ENCODE results near the gene PRF1.

DNA sequence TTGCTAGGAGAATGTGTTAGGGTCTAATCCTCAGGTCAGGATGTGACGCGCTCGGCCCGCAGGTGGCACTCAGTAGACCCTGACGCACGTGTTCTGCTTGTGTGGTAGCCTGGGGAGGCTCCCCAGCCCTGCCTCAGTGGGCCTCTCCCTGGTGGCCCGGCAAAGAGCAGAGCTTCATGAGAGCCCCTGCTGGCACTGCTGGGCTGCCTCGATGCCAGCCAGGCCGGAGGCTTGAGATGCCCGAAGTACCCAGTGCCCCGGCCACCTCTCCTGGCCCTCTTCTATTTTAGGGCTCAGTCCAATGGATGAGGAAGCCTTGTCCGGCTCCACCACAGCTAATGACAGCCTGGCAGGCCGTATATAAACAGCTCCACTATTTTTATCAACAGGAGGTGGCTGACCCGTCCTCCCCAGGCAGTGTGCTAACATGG is 42.0 kb downstream of the PRF1 start:
- TF ChIP-seq, protein P1, sequence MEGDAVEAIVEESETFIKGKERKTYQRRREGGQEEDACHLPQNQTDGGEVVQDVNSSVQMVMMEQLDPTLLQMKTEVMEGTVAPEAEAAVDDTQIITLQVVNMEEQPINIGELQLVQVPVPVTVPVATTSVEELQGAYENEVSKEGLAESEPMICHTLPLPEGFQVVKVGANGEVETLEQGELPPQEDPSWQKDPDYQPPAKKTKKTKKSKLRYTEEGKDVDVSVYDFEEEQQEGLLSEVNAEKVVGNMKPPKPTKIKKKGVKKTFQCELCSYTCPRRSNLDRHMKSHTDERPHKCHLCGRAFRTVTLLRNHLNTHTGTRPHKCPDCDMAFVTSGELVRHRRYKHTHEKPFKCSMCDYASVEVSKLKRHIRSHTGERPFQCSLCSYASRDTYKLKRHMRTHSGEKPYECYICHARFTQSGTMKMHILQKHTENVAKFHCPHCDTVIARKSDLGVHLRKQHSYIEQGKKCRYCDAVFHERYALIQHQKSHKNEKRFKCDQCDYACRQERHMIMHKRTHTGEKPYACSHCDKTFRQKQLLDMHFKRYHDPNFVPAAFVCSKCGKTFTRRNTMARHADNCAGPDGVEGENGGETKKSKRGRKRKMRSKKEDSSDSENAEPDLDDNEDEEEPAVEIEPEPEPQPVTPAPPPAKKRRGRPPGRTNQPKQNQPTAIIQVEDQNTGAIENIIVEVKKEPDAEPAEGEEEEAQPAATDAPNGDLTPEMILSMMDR (optimal IDR thresholded peaks at IDR 0.05 in 1 of 3, IDR thresholded peaks at IDR 0.05 in 1 of 3, conservative IDR thresholded peaks at IDR 0.05 in 1 of 3; ENCODE audit: extremely low read depth in 1 of 3, insufficient read depth in 2 of 3, low read length in 3 of 3): no peak
- TF ChIP-seq EZH2 (IDR thresholded peaks at IDR 0.05; ENCODE audit: low read length): no peak

Data from keratinocyte (primary cell).